Thymus (tissue), 11 donors: ENCODE measurements around the gene TMEM272. TPM values are rescaled to one million over a fixed set of nuclear protein-coding genes. Genes with fewer than 3 reads are reported as not detected.

Experiments used
- DNase-seq, 9 donors: peaks; one replicate each; pipeline ENCODE4 v3.0.0-alpha.2; 2013; ENCODE audit warnings: low spot score in 9 of 9, low read depth in 6 of 9, missing footprints in 1 of 9
- H3K27ac ChIP-seq, 2 donors: one replicate each; pipeline ENCODE4 v1.5.1; 2013; ENCODE audit warnings: control low read depth in 1 of 2, low read depth in 1 of 2, low read length in 1 of 2, mild to moderate bottlenecking in 1 of 2, moderate library complexity in 1 of 2
- H3K27me3 ChIP-seq, 2 donors: one replicate each; pipeline ENCODE4 v1.5.1; 2013; ENCODE audit warnings: low read length in 1 of 2; ENCODE audit not compliant: control insufficient read depth in 2 of 2, insufficient read depth in 1 of 2
- H3K36me3 ChIP-seq, 2 donors: one replicate each; pipeline ENCODE4 v1.5.1; 2013; ENCODE audit warnings: low read length in 1 of 2, mild to moderate bottlenecking in 1 of 2, moderate library complexity in 1 of 2; ENCODE audit not compliant: control insufficient read depth in 2 of 2, insufficient read depth in 2 of 2
- H3K4me1 ChIP-seq, 2 donors: one replicate each; pipeline ENCODE4 v1.5.1; 2013; ENCODE audit warnings: low read length in 2 of 2; ENCODE audit not compliant: control insufficient read depth in 2 of 2, insufficient read depth in 2 of 2
- H3K4me3 ChIP-seq, 2 donors: one replicate each; pipeline ENCODE4 v1.5.1; 2013; ENCODE audit warnings: low read length in 2 of 2, control low read depth in 1 of 2, mild to moderate bottlenecking in 1 of 2
- H3K9me3 ChIP-seq, 2 donors: one replicate each; pipeline ENCODE4 v1.5.1; 2013; ENCODE audit warnings: low read length in 1 of 2, mild to moderate bottlenecking in 1 of 2; ENCODE audit not compliant: control insufficient read depth in 2 of 2, insufficient read depth in 1 of 2
- WGBS: extraction: QIAGEN DNeasy Blood & Tissue Kit; methylation state at CpG from one replicate; pipeline ENCODE4 v1.1.7; 2013; 5-methylcytosine and 5-hydroxymethylcytosine counted together
- polyA plus RNA-seq: library from polyadenylated mRNA; stranded (reverse); fragments of 200-250 nt; gene quantifications from one replicate; pipeline ENCODE4 v1.2.3, GENCODE V29; 2013
- total RNA-seq: library from RNA; stranded (reverse); fragments of 120-200 nt; gene quantifications from one replicate; pipeline ENCODE4 v1.2.4, GENCODE V29; 2013
- donor health status: healthy.

The TMEM272 gene
- total and polyA plus RNA-seq, 2 donors = 0.38 to 0.68 TPM

- WGBS = 98% methylated on average over 11 of the region's 11 CpGs
- Histone ChIP-seq H3K9me3 (no peaks in the 10 kb centered on the region), H3K36me3 (no peaks in the 10 kb centered on the region), H3K4me3 (no peak overlapping the region), H3K4me1 (peaks cover 5 to 34% of the 10 kb centered on the region in 2 donors), H3K27me3 (no peaks in the 10 kb centered on the region), H3K27ac (no peak overlapping the region)
- no peak for DNase-seq
Measured at GRCh38 chr13:51815848-51816247, 29.1 kb downstream of the TMEM272 start.

DNA sequence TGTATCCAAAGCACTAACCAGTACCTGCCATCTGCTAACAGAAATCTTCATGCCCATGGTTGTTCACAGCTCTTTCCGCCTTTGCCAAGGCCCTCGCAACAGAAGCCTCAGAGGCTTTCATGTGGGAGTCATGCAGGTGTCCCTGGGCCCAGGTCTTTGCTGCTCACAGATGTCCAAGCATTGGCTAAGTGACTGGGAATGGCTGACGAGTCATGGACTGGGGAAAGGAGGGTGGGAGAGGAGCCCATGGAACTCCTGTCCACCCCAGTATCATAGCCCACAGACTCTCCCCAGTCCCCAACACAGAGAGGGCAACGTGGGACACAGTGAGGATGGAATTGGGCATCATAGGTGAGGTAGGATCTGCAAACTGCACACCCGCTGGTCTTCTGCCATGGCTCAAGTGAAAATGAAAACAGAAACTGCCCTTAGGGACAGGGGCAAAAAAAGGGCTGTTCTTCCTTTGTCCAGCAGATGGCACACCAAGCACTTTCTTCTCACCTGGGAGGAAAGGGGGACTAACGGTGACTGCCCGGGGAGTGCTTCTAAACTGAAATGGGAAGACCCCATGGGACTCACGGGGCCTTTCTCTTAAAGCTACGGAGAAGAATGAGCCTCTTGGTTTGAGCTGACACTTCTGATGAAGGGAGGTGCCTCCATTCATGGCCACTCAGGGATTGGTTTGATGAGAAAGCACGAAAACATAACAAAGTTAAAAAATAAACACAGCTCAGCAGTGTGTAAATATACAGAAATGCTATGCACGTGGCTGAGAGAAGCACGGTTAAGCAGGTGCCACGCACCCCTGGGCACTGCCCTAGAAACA is 29.9 kb downstream of the TMEM272 start:
- Histone ChIP-seq H3K4me1 (peaks cover 4 to 30% of the 10 kb centered on the region in 2 donors), H3K27me3 (no peaks in the 10 kb centered on the region), H3K36me3 (no peaks in the 10 kb centered on the region), H3K9me3 (no peaks in the 10 kb centered on the region), H3K27ac (peak overlapping the region in 1 of 2 donors; percentile 11), H3K4me3 (no peak overlapping the region)
- 35% methylated on average over 13 of the region's 13 CpGs for WGBS
- DNase-seq = peak in 5 of 9 donors; percentile 49 to 87 (median 73)

GRCh38 chr13:51814071-51814470 is 30.9 kb downstream of the TMEM272 start:
- Histone ChIP-seq H3K4me3 (no peak overlapping the region), H3K9me3 (no peaks in the 10 kb centered on the region), H3K36me3 (no peaks in the 10 kb centered on the region), H3K4me1 (peaks cover 4 to 23% of the 10 kb centered on the region in 2 donors), H3K27me3 (no peaks in the 10 kb centered on the region), H3K27ac (no peak overlapping the region)
- 96% methylated on average over 2 of the region's 2 CpGs for WGBS
- DNase-seq = no peak

DNA sequence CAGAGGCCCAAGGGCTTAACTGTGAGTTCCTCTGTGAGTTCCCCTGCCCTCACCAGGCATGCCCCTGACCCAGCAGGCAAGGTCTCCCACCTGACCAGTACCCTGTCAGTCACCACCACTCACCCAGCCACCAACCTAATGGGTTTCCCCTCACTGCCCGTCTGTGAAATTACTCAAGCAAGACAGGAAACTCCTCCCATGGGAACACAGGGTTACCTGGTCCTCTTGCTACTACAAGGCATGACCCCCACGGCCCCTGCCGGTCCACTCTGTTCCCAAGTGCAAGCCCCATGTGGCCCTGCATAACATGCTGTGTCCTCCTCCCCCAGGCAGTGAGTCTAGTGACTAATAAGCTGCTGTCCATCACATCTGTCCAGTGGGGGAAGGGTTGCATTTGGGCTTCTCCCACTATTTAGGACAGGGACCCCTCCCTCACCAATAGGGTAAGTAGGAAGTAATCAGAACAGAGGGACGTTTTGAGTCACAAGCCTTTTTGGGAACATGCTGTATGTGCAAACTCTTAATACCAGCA is 33.0 kb downstream of the TMEM272 start:
- H3K27me3 ChIP-seq = no peaks in the 10 kb centered on the region
- H3K4me3 ChIP-seq = no peak overlapping the region
- no peaks in the 10 kb centered on the region for H3K36me3 ChIP-seq
- 82% methylated on average over 4 of the region's 4 CpGs for WGBS
- H3K9me3 ChIP-seq = no peaks in the 10 kb centered on the region
- H3K4me1 ChIP-seq = peaks cover 4 to 18% of the 10 kb centered on the region in 2 donors
- H3K27ac ChIP-seq = no peak overlapping the region
- no peak for DNase-seq

GRCh38 chr13:51811046-51811445 is 33.9 kb downstream of the TMEM272 start:
- no peak for DNase-seq
- H3K36me3 ChIP-seq = no peaks in the 10 kb centered on the region
- H3K4me3 ChIP-seq = no peak overlapping the region

DNA sequence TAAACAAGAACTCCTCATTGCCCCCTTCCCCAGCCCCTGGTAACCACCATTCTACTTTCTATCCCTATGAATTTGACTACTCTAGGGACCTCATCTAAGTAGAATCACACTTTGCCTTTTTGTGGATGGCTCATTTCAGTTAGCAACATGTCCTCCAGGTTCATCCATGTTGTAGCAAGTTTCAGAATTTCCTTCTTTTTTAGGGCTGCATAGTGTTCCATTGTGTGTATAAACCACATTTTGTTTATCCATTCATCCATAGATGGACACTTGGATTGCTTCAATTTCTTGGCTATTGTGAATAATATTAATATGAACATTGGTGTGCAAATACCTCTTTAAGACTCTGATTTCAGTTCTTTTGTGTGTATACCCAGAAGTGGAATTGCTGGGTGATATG is 36.2 kb downstream of the TMEM272 start:
- H3K9me3 ChIP-seq = no peaks in the 10 kb centered on the region
- H3K27ac ChIP-seq = no peak overlapping the region
- DNase-seq = no peak
- H3K36me3 ChIP-seq = no peaks in the 10 kb centered on the region
- H3K4me3 ChIP-seq = no peak overlapping the region
- no peaks in the 10 kb centered on the region for H3K27me3 ChIP-seq
- peaks cover 7 to 13% of the 10 kb centered on the region in 2 donors for H3K4me1 ChIP-seq

More at GRCh38 chr13:51811046-51811445, 33.9 kb downstream of the TMEM272 start:
- WGBS = 81% methylated on average over 12 of the region's 12 CpGs
- H3K9me3 ChIP-seq = no peaks in the 10 kb centered on the region
- H3K4me1 ChIP-seq = peaks cover 4 to 18% of the 10 kb centered on the region in 2 donors
- no peak overlapping the region for H3K27ac ChIP-seq
- no peaks in the 10 kb centered on the region for H3K27me3 ChIP-seq

- H3K9me3 ChIP-seq = no peaks in the 10 kb centered on the region
- H3K27ac ChIP-seq = no peak overlapping the region
- no peaks in the 10 kb centered on the region for H3K27me3 ChIP-seq
- H3K36me3 ChIP-seq = no peaks in the 10 kb centered on the region
- H3K4me3 ChIP-seq = no peak overlapping the region
- DNase-seq = no peak
- 92% methylated on average over 5 of the region's 5 CpGs for WGBS
- peaks cover 16 to 27% of the 10 kb centered on the region in 2 donors for H3K4me1 ChIP-seq
Measured at GRCh38 chr13:51807041-51807440, 37.9 kb downstream of the TMEM272 start.

DNA sequence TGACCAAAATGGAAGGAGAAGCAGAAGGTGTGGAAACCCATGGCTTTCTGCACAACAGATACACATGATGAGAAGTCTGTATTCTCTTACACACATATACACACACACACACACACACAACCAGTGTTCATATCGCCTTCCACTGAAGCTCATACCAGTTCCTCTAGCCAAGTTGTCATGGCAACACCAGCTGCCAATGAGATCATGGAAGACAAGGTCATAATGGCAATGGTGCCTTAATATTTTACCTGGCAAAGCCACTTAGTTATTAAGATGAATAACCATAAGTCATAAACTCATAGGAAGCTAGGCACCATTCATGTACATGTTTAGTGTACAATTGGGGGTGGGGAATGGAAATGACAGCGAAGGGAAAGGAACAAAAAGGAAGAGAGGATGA is 38.4 kb downstream of the TMEM272 start:
- H3K27me3 ChIP-seq = no peaks in the 10 kb centered on the region
- WGBS = 93% methylated on average over 2 of the region's 2 CpGs
- no peak overlapping the region for H3K27ac ChIP-seq
- H3K36me3 ChIP-seq = no peaks in the 10 kb centered on the region
- peaks cover 19 to 32% of the 10 kb centered on the region in 2 donors for H3K4me1 ChIP-seq
- no peaks in the 10 kb centered on the region for H3K9me3 ChIP-seq
- DNase-seq = no peak
- H3K4me3 ChIP-seq = no peak overlapping the region

GRCh38 chr13:51805925-51806324 is 39.1 kb downstream of the TMEM272 start:
- Histone ChIP-seq H3K4me1 (peaks cover 19 to 33% of the 10 kb centered on the region in 2 donors), H3K27me3 (no peaks in the 10 kb centered on the region), H3K9me3 (no peaks in the 10 kb centered on the region), H3K4me3 (no peak overlapping the region), H3K36me3 (no peaks in the 10 kb centered on the region), H3K27ac (no peak overlapping the region)
- WGBS = 96% methylated on average over 2 of the region's 2 CpGs
- DNase-seq = no peak
